GM23248 (cell line): ENCODE data around the gene MAML3. TPM values are rescaled to one million over a fixed set of nuclear protein-coding genes. Genes with fewer than 3 reads are reported as not detected.

Experiments used
- DNase-seq: peaks from one replicate; pipeline ENCODE4 v3.0.0-alpha.2; 2015
- H2AFZ ChIP-seq: fragments of 200-600 bp; sonication (generic); 2 replicates; pipeline ENCODE4 v1.6.1; 2016; ENCODE audit warnings: antibody characterized with exemption
- H3F3A ChIP-seq: fragments of 200-600 bp; sonication (generic); 2 replicates; pipeline ENCODE4 v1.6.1; 2016; ENCODE audit warnings: mild to moderate bottlenecking, antibody characterized with exemption, mixed run types; ENCODE audit not compliant: insufficient read depth
- H3K27ac ChIP-seq: fragments of 200-600 bp; sonication (generic); 2 replicates; pipeline ENCODE4 v1.5.1; 2016; ENCODE audit warnings: mild to moderate bottlenecking
- H3K27me3 ChIP-seq: fragments of 200-600 bp; sonication (generic); replicated peaks from 2 replicates; pipeline ENCODE4 v1.6.1; 2016; ENCODE audit warnings: mild to moderate bottlenecking; ENCODE audit not compliant: insufficient read depth
- H3K36me3 ChIP-seq: fragments of 200-600 bp; sonication (generic); 2 replicates; pipeline ENCODE4 v1.6.1; 2016; ENCODE audit warnings: low read depth, mild to moderate bottlenecking
- H3K4me1 ChIP-seq: fragments of 200-600 bp; sonication (generic); 2 replicates; pipeline ENCODE4 v1.6.1; 2016; ENCODE audit warnings: mild to moderate bottlenecking; ENCODE audit not compliant: insufficient read depth
- H3K4me2 ChIP-seq: fragments of 200-600 bp; sonication (generic); one replicate; pipeline ENCODE4 v1.6.1; 2016; ENCODE audit warnings: mild to moderate bottlenecking; ENCODE audit not compliant: unreplicated experiment
- H3K4me3 ChIP-seq: fragments of 200-600 bp; sonication (generic); 2 replicates; pipeline ENCODE4 v1.5.1; 2016; ENCODE audit warnings: mild to moderate bottlenecking
- H3K79me2 ChIP-seq: fragments of 200-600 bp; sonication (generic); 2 replicates; pipeline ENCODE4 v1.6.1; 2016; ENCODE audit warnings: mild to moderate bottlenecking; ENCODE audit not compliant: insufficient read depth
- H3K9ac ChIP-seq: fragments of 200-600 bp; sonication (generic); 2 replicates; pipeline ENCODE4 v1.6.1; 2016; ENCODE audit warnings: mild to moderate bottlenecking
- H3K9me2 ChIP-seq: fragments of 200-600 bp; sonication (generic); 2 replicates; pipeline ENCODE4 v1.6.1; 2016; ENCODE audit warnings: mixed run types, mild to moderate bottlenecking, moderate library complexity; ENCODE audit not compliant: insufficient read depth
- H3K9me3 ChIP-seq: fragments of 200-600 bp; sonication (generic); one replicate; pipeline ENCODE4 v1.6.1; 2017; ENCODE audit warnings: low read depth
- H4K20me1 ChIP-seq: fragments of 200-600 bp; sonication (generic); 2 replicates; pipeline ENCODE4 v1.6.0; 2016; ENCODE audit not compliant: insufficient read depth
- EZH2 ChIP-seq: fragments of 200-600 bp; sonication (generic); IDR thresholded peaks from 2 replicates; pipeline ENCODE4 v1.6.1; 2018; ENCODE audit warnings: antibody characterized with exemption, mild to moderate bottlenecking; ENCODE audit not compliant: insufficient read depth, poor library complexity, severe bottlenecking
- EZH2phosphoT487 ChIP-seq: fragments of 200-600 bp; sonication (generic); IDR thresholded peaks from 2 replicates; pipeline ENCODE4 v1.6.1; 2018; ENCODE audit warnings: antibody characterized with exemption, moderate library complexity, mild to moderate bottlenecking, low read depth; ENCODE audit not compliant: insufficient read depth
- WGBS, 2 experiments: methylation state at CpG; one replicate each; pipeline ENCODE4 v1.1.6; 2015 to 2017; ENCODE audit warnings: low lambda C conversion rate in 2 of 2, low coverage in 1 of 2; ENCODE audit errors: missing lambda C conversion rate in 2 of 2; 5-methylcytosine and 5-hydroxymethylcytosine counted together
- in situ Hi-C: fragments of 300-500 bp; cut with MboI; formaldehyde crosslinking; loops from 2 replicates; pipeline ENCODE4 v1.15.0; 2020
- polyA plus RNA-seq: library from polyadenylated mRNA; unstranded; fragments of >200 nt; fragmentation: Nextera tagmentation; extraction: Ambion mirVana; gene quantifications from 2 replicates; pipeline ENCODE4 v1.2.1, GENCODE V29; 2016
- total RNA-seq: library from RNA; depleted of rRNA; stranded (reverse); fragments of >200 nt; shearing (Covaris generic); gene quantifications from 2 replicates; pipeline ENCODE4 v1.2.3, GENCODE V29; 2014

MAML3 gene
- total and polyA plus RNA-seq, 2 experiments from 2014 or later: 0.96 to 1.5 TPM

GRCh38 chr4:139806929-139807328, 347.1 kb downstream of the MAML3 start:
- H4K20me1 ChIP-seq: no peaks in the 10 kb centered on the region
- no peak overlapping the region for H3K9ac ChIP-seq
- no peak overlapping the region for H3K4me3 ChIP-seq
- H3K4me1 ChIP-seq: no peaks in the 10 kb centered on the region
- in situ Hi-C loops: no loop called here
- H3K27me3 ChIP-seq: no peaks in the 10 kb centered on the region
- no peaks in the 10 kb centered on the region for H3K9me3 ChIP-seq
- H3K36me3 ChIP-seq: no peaks in the 10 kb centered on the region
- H3F3A ChIP-seq: no peaks in the 10 kb centered on the region
- no peaks in the 10 kb centered on the region for H3K79me2 ChIP-seq
- no peak for DNase-seq
- H3K9me2 ChIP-seq: no peaks in the 10 kb centered on the region
- H3K4me2 ChIP-seq: no peak overlapping the region
- 53 to 58% methylated on average over 4 of the region's 4 CpGs for WGBS, 2 experiments
- H2AFZ ChIP-seq: no peak overlapping the region
- no peak overlapping the region for H3K27ac ChIP-seq
- TF ChIP-seq EZH2phosphoT487 (no peak), EZH2 (no peak)

GRCh38 chr4:139802931-139803330, 351.1 kb downstream of the MAML3 start:
- Histone ChIP-seq H3K4me1 (no peaks in the 10 kb centered on the region), H3K27me3 (no peaks in the 10 kb centered on the region), H3K4me3 (no peak overlapping the region), H3K4me2 (no peak overlapping the region), H3K36me3 (no peaks in the 10 kb centered on the region), H3K27ac (no peak overlapping the region), H4K20me1 (no peaks in the 10 kb centered on the region), H3K9me3 (no peaks in the 10 kb centered on the region), H3K9ac (no peak overlapping the region), H3K9me2 (no peaks in the 10 kb centered on the region), H3K79me2 (no peaks in the 10 kb centered on the region), H2AFZ (no peak overlapping the region), H3F3A (no peaks in the 10 kb centered on the region)
- TF ChIP-seq EZH2phosphoT487 (no peak), EZH2 (no peak)
- in situ Hi-C loops: no loop called here
- DNase-seq: no peak
- 60 to 63% methylated on average over 2 of the region's 2 CpGs for WGBS, 2 experiments

- Histone ChIP-seq H3K9me2 (no peaks in the 10 kb centered on the region), H3F3A (no peaks in the 10 kb centered on the region), H2AFZ (no peak overlapping the region), H3K9me3 (no peaks in the 10 kb centered on the region), H3K4me1 (no peaks in the 10 kb centered on the region), H3K36me3 (no peaks in the 10 kb centered on the region), H3K4me3 (no peak overlapping the region), H4K20me1 (no peaks in the 10 kb centered on the region), H3K4me2 (no peak overlapping the region), H3K79me2 (no peaks in the 10 kb centered on the region), H3K9ac (no peak overlapping the region), H3K27me3 (no peaks in the 10 kb centered on the region), H3K27ac (no peak overlapping the region)
- in situ Hi-C loops: no loop called here
- no peak for TF ChIP-seq EZH2
- TF ChIP-seq EZH2phosphoT487: no peak
- DNase-seq: no peak
- 100% methylated on average over 1 of the region's 1 CpG for WGBS, 2 experiments
Measured at GRCh38 chr4:139802488-139802887, 351.5 kb downstream of the MAML3 start.

GRCh38 chr4:139801895-139802294, 352.1 kb downstream of the MAML3 start:
- Histone ChIP-seq H3K4me3 (no peak overlapping the region), H3K79me2 (no peaks in the 10 kb centered on the region), H3K27ac (no peak overlapping the region), H3K4me1 (no peaks in the 10 kb centered on the region), H3K4me2 (no peak overlapping the region), H3K36me3 (no peaks in the 10 kb centered on the region), H3K9ac (no peak overlapping the region), H3K9me3 (no peaks in the 10 kb centered on the region), H4K20me1 (no peaks in the 10 kb centered on the region), H3K9me2 (no peaks in the 10 kb centered on the region), H3F3A (no peaks in the 10 kb centered on the region), H2AFZ (no peak overlapping the region), H3K27me3 (no peaks in the 10 kb centered on the region)
- in situ Hi-C loops: no loop called here
- WGBS, 2 experiments: 94% methylated on average over 6 of the region's 6 CpGs
- no peak for DNase-seq
- no peak for TF ChIP-seq EZH2
- no peak for TF ChIP-seq EZH2phosphoT487

GRCh38 chr4:139800082-139800481, 353.9 kb downstream of the MAML3 start:
- H3K4me2 ChIP-seq: no peak overlapping the region
- H3K27ac ChIP-seq: no peak overlapping the region
- no peaks in the 10 kb centered on the region for H3K79me2 ChIP-seq
- no peak for DNase-seq
- H3K4me3 ChIP-seq: no peak overlapping the region
- no peak overlapping the region for H2AFZ ChIP-seq
- no peaks in the 10 kb centered on the region for H3K9me2 ChIP-seq
- H3K27me3 ChIP-seq: no peaks in the 10 kb centered on the region
- WGBS, 2 experiments: 86 to 88% methylated on average over 4 of the region's 4 CpGs
- no peak overlapping the region for H3K9ac ChIP-seq
- H3F3A ChIP-seq: no peaks in the 10 kb centered on the region
- H3K9me3 ChIP-seq: no peaks in the 10 kb centered on the region
- in situ Hi-C loops: no loop called here
- TF ChIP-seq EZH2phosphoT487 (no peak), EZH2 (no peak)
- H3K36me3 ChIP-seq: no peaks in the 10 kb centered on the region
- no peaks in the 10 kb centered on the region for H4K20me1 ChIP-seq
- H3K4me1 ChIP-seq: peaks cover 9% of the 10 kb centered on the region
